CD4-positive, alpha-beta T cell treated with Interleukin-6 at 100 ng/mL for 8 hours (primary cell): ENCODE measurements around the gene PSMC5.

Experiments used
- DNase-seq: peaks from one replicate; pipeline ENCODE4 v3.0.0-alpha.2; 2020; ENCODE audit warnings: mixed read lengths, low spot score

Gene PSMC5

GRCh38 chr17:63821804-63822203 lies 5.4 kb upstream of the PSMC5 start:
- DNase-seq, result no peak

GRCh38 chr17:63822537-63822936 lies 4.7 kb upstream of the PSMC5 start:
- DNase-seq, result no peak

GRCh38 chr17:63823659-63824331 lies 3.4 kb upstream of the PSMC5 start:
- no peak for DNase-seq

- DNase-seq, result no peak
These were observed 2.9 kb upstream of the PSMC5 start for GRCh38 chr17:63824362-63824761.

- DNase-seq, result no peak
These were observed 696 bp upstream of the PSMC5 start for GRCh38 chr17:63826468-63827001.

- no peak for DNase-seq
These were observed 580 bp downstream of the PSMC5 start for GRCh38 chr17:63827801-63828221.

GRCh38 chr17:63828936-63829335 lies 1.7 kb downstream of the PSMC5 start:
- no peak for DNase-seq

GRCh38 chr17:63830278-63830677 lies 3.0 kb downstream of the PSMC5 start:
- DNase-seq, result no peak

- no peak for DNase-seq
These were observed 3.8 kb downstream of the PSMC5 start for GRCh38 chr17:63830904-63831491.

GRCh38 chr17:63831505-63831904 lies 4.3 kb downstream of the PSMC5 start:
- no peak for DNase-seq

GRCh38 chr17:63832014-63832413 lies 4.8 kb downstream of the PSMC5 start:
- DNase-seq, result no peak

GRCh38 chr17:63832455-63832854 lies 5.2 kb downstream of the PSMC5 start:
- DNase-seq, result no peak

- DNase-seq, result no peak
These were observed 6.0 kb downstream of the PSMC5 start for GRCh38 chr17:63833026-63833740.

GRCh38 chr17:63833741-63834373 lies 6.6 kb downstream of the PSMC5 start:
- no peak for DNase-seq

GRCh38 chr17:63834431-63835166 lies 7.4 kb downstream of the PSMC5 start:
- peak; percentile 71 for DNase-seq

GRCh38 chr17:63835167-63835720 lies 8.0 kb downstream of the PSMC5 start:
- DNase-seq, result no peak

GRCh38 chr17:63836811-63837210 lies 9.6 kb downstream of the PSMC5 start:
- DNase-seq, result no peak

- DNase-seq, result no peak
These were observed 10.2 kb downstream of the PSMC5 start for GRCh38 chr17:63837480-63837879.

- DNase-seq, result no peak
These were observed 10.8 kb downstream of the PSMC5 start for GRCh38 chr17:63837962-63838600.

- no peak for DNase-seq
These were observed 11.5 kb downstream of the PSMC5 start for GRCh38 chr17:63838631-63839171.
